Upper lobe of right lung (tissue), 1 donor: Measurements from ENCODE around the gene RNF144A. TPM values are rescaled to one million over a fixed set of nuclear protein-coding genes. Genes with fewer than 3 reads are reported as not detected.

Experiments used
- ATAC-seq: fragments of 200-7000 bp; cut with Tn5 transposase; one replicate; pipeline ENCODE4 v1.9.1; 2020; ENCODE audit warnings: mild to moderate bottlenecking, moderate library complexity
- DNase-seq: peaks from one replicate; pipeline ENCODE4 v3.0.0-alpha.2; 2020
- H3K27ac ChIP-seq: fragments of 200-600 bp; one replicate; pipeline ENCODE4 v1.8.0; 2022
- H3K27me3 ChIP-seq: fragments of 200-600 bp; one replicate; pipeline ENCODE4 v1.8.0; 2022; ENCODE audit warnings: mild to moderate bottlenecking
- H3K36me3 ChIP-seq: fragments of 200-600 bp; one replicate; pipeline ENCODE4 v1.8.0; 2022
- H3K4me1 ChIP-seq: fragments of 200-600 bp; one replicate; pipeline ENCODE4 v1.8.0; 2022
- H3K4me3 ChIP-seq: fragments of 200-600 bp; one replicate; pipeline ENCODE4 v1.8.0; 2022; ENCODE audit warnings: mild to moderate bottlenecking
- H3K9me3 ChIP-seq: fragments of 200-600 bp; one replicate; pipeline ENCODE4 v1.8.0; 2022
- CTCF ChIP-seq: fragments of 200-600 bp; IDR thresholded peaks from one replicate; pipeline ENCODE4 v1.8.0; 2022; ENCODE audit warnings: antibody characterized with exemption
- intact Hi-C: fragments of 100-400 bp; cut with DNase I; formaldehyde crosslinking; loops from one replicate; pipeline ENCODE4 v1.11.0; 2022
- total RNA-seq: library from RNA; stranded (reverse); fragmentation: NEBNext Ultra II Directional; extraction: Animal tissue kit (Norgen Biotek cat#: 25700); gene quantifications from one replicate; pipeline ENCODE4 v1.2.1, GENCODE V29; 2021
- donor health status: DM: no; HTN: yes; CAD: no; lungs with severe emphysema.

The RNF144A gene
- total RNA-seq, 1 donor from 2014 or later: 16.0 TPM

- Histone ChIP-seq H3K4me3 (no peak overlapping the region), H3K27ac (no peak overlapping the region), H3K36me3 (no peaks in the 10 kb centered on the region), H3K9me3 (no peaks in the 10 kb centered on the region), H3K4me1 (peaks cover 9% of the 10 kb centered on the region), H3K27me3 (no peaks in the 10 kb centered on the region)
- intact Hi-C loops: no loop called here
- peak; percentile 84 for TF ChIP-seq CTCF
- DNase-seq: peak; percentile 79
- ATAC-seq: peak; percentile 92
Observed at GRCh38 chr2:7037340-7038333, 120.4 kb downstream of the RNF144A start.

GRCh38 chr2:7040547-7040946, 123.3 kb downstream of the RNF144A start:
- Histone ChIP-seq H3K4me3 (no peak overlapping the region), H3K27ac (no peak overlapping the region), H3K27me3 (no peaks in the 10 kb centered on the region), H3K36me3 (no peaks in the 10 kb centered on the region), H3K9me3 (no peaks in the 10 kb centered on the region), H3K4me1 (no peaks in the 10 kb centered on the region)
- ATAC-seq (no peak), DNase-seq (no peak)
- intact Hi-C loops: no loop called here
- no peak for TF ChIP-seq CTCF

- DNase-seq: no peak
- intact Hi-C loops: no loop called here
- Histone ChIP-seq H3K36me3 (no peaks in the 10 kb centered on the region), H3K4me1 (no peaks in the 10 kb centered on the region), H3K27ac (no peak overlapping the region), H3K27me3 (no peaks in the 10 kb centered on the region), H3K9me3 (no peaks in the 10 kb centered on the region), H3K4me3 (no peak overlapping the region)
- TF ChIP-seq CTCF: no peak
- no peak for ATAC-seq
Observed at GRCh38 chr2:7041421-7041820, 124.2 kb downstream of the RNF144A start.

GRCh38 chr2:7043690-7044089, 126.5 kb downstream of the RNF144A start:
- Histone ChIP-seq H3K4me1 (no peaks in the 10 kb centered on the region), H3K4me3 (no peak overlapping the region), H3K36me3 (no peaks in the 10 kb centered on the region), H3K27me3 (no peaks in the 10 kb centered on the region), H3K27ac (no peak overlapping the region), H3K9me3 (no peaks in the 10 kb centered on the region)
- no peak for TF ChIP-seq CTCF
- intact Hi-C loops: no loop called here
- ATAC-seq (no peak), DNase-seq (no peak)

- peak; percentile 97 for TF ChIP-seq CTCF
- no peak overlapping the region for H3K27ac ChIP-seq
- no peaks in the 10 kb centered on the region for H3K9me3 ChIP-seq
- no peaks in the 10 kb centered on the region for H3K27me3 ChIP-seq
- H3K4me3 ChIP-seq: no peak overlapping the region
- DNase-seq (peak; percentile 79), ATAC-seq (peak; percentile 91)
- H3K36me3 ChIP-seq: no peaks in the 10 kb centered on the region
- intact Hi-C loops: no loop called here
- H3K4me1 ChIP-seq: no peaks in the 10 kb centered on the region
Observed at GRCh38 chr2:7044253-7045250, 127.3 kb downstream of the RNF144A start.
